ENCODE results near the gene METTL9.

- peak; percentile 23 for TF ChIP-seq CTCF (conservative IDR thresholded peaks at IDR 0.05; ENCODE audit: low read length)
- no peak for TF ChIP-seq EZH2phosphoT487 (IDR thresholded peaks at IDR 0.05; ENCODE audit: borderline replicate concordance, low read depth, low read length)
Observed at GRCh38 chr16:21600031-21600773, 825 bp downstream of the METTL9 start.
